K562 (cell line): ENCODE data around the gene LCLAT1.
"Not testable (repeated sequence)": the region's sequence is repeated elsewhere in the genome, so short reads cannot be mapped to it uniquely, and the experiment has no call there.

Source experiments
- CBX2 ChIP-seq: fragments of 200-600 bp; sonication (generic); IDR thresholded peaks from one replicate; pipeline ENCODE4 v1.6.1; 2012; ENCODE audit warnings: mild to moderate bottlenecking, low read length, inconsistent platforms; ENCODE audit not compliant: insufficient read depth, poor library complexity, severe bottlenecking
- CSDE1 ChIP-seq, 2 experiments: fragments of 450-650 bp; IDR thresholded peaks; 2 replicates each; pipeline ENCODE4 v1.6.1; 2016; ENCODE audit warnings: mild to moderate bottlenecking in 1 of 2

DNA sequence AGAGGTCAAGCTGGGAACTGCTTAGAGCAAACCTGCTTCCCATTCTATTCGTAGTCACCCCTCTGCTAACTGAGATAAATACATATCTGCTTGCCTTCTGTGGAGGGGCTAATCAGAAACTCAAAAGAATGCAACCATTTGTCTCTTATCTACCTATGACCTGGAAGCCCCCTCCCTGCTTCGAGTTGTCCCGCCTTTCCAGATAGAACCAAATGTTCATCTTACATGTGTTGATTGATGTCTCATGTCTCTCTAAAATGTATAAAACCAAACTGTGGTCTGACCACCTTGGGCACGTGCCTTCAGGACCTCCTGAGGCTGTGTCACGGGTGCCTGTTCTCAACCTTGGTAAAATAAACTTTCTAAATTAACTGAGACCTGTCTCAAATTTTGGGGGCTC is 66.6 kb downstream of the LCLAT1 start:
- TF ChIP-seq CBX2; CSDE1 (IDR thresholded peaks at IDR 0.05): not testable (repeated sequence)
